NK-92 (cell line): ENCODE measurements around the gene IL12RB2.

Experiments
- DNase-seq: peaks from one replicate; lab custom pipeline; 2025; ENCODE audit not compliant: unreplicated experiment; lab: John Stamatoyannopoulos, UW

Gene IL12RB2

GRCh38 chr1:67346982-67347381 lies 39.3 kb downstream of the IL12RB2 start:
- no peak for DNase-seq

- no peak for DNase-seq
Measured at GRCh38 chr1:67347688-67348472, 40.2 kb downstream of the IL12RB2 start.

- DNase-seq, result no peak
Measured at GRCh38 chr1:67348586-67349252, 41.0 kb downstream of the IL12RB2 start.

GRCh38 chr1:67350783-67351182 lies 43.1 kb downstream of the IL12RB2 start:
- no peak for DNase-seq

- no peak for DNase-seq
Measured at GRCh38 chr1:67352211-67352610, 44.5 kb downstream of the IL12RB2 start.

- DNase-seq, result no peak
Measured at GRCh38 chr1:67355745-67356424, 48.2 kb downstream of the IL12RB2 start.

- no peak for DNase-seq
Measured at GRCh38 chr1:67359592-67359991, 51.9 kb downstream of the IL12RB2 start.

- no peak for DNase-seq
Measured at GRCh38 chr1:67361641-67362040, 54.0 kb downstream of the IL12RB2 start.

GRCh38 chr1:67367370-67368045 lies 59.8 kb downstream of the IL12RB2 start:
- DNase-seq, result no peak

GRCh38 chr1:67368046-67368514 lies 60.4 kb downstream of the IL12RB2 start:
- no peak for DNase-seq

GRCh38 chr1:67371043-67371442 lies 63.4 kb downstream of the IL12RB2 start:
- DNase-seq, result no peak

- no peak for DNase-seq
Measured at GRCh38 chr1:67371681-67372080, 64.0 kb downstream of the IL12RB2 start.

GRCh38 chr1:67372136-67372535 lies 64.5 kb downstream of the IL12RB2 start:
- DNase-seq, result no peak

- DNase-seq, result no peak
Measured at GRCh38 chr1:67372898-67373297, 65.2 kb downstream of the IL12RB2 start.

GRCh38 chr1:67376381-67376780 lies 68.7 kb downstream of the IL12RB2 start:
- no peak for DNase-seq

- no peak for DNase-seq
Measured at GRCh38 chr1:67377253-67377652, 69.6 kb downstream of the IL12RB2 start.

- no peak for DNase-seq
Measured at GRCh38 chr1:67381154-67381553, 73.5 kb downstream of the IL12RB2 start.

GRCh38 chr1:67382292-67382691 lies 74.6 kb downstream of the IL12RB2 start:
- no peak for DNase-seq

GRCh38 chr1:67383999-67384638 lies 76.4 kb downstream of the IL12RB2 start:
- no peak for DNase-seq

- DNase-seq, result no peak
Measured at GRCh38 chr1:67390041-67390887, 82.6 kb downstream of the IL12RB2 start.
